Skin epidermis (tissue), 12 donors: ENCODE results near the gene FCGR1A.
"Not testable (repeated sequence)": the region's sequence is repeated elsewhere in the genome, so short reads cannot be mapped to it uniquely, and the experiment has no call there.

Experiments used
- H3K27ac ChIP-seq, 21 experiments: fragments of 200-600 bp; sonication (generic) in 11 of 21; one replicate each; pipeline ENCODE4 v1.5.0; 2020; ENCODE audit warnings: mild to moderate bottlenecking in 3 of 21, inconsistent platforms in 2 of 21, moderate library complexity in 2 of 21
- H3K4me3 ChIP-seq, 7 experiments: fragments of 200-600 bp; sonication (generic) in 2 of 7; one replicate each; pipeline ENCODE4 v1.5.0; 2020; ENCODE audit warnings: inconsistent platforms in 2 of 7, mild to moderate bottlenecking in 2 of 7, moderate library complexity in 1 of 7

FCGR1A gene

DNA sequence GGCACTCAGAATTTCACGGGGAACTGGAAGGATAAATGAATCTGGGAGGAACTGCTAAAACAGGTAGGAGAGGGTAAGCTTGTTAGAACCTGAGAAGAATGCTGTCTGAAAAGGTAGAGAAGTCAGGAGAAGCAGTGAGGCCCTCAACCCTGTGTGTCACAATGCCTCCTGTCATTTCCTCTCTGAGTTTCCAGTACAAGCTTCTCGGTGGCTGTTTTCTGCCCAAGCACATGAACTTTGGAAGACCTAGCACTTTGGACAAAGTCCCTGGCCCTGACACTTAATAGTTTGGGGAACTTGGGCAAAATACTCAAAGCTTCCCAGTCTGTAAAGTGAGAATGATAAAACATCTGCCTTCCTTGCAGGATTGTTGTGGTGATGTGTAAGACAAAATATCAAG is 44.1 kb downstream of the FCGR1A start:
- H3K27ac ChIP-seq, H3K4me3 ChIP-seq: not testable (repeated sequence)

DNA sequence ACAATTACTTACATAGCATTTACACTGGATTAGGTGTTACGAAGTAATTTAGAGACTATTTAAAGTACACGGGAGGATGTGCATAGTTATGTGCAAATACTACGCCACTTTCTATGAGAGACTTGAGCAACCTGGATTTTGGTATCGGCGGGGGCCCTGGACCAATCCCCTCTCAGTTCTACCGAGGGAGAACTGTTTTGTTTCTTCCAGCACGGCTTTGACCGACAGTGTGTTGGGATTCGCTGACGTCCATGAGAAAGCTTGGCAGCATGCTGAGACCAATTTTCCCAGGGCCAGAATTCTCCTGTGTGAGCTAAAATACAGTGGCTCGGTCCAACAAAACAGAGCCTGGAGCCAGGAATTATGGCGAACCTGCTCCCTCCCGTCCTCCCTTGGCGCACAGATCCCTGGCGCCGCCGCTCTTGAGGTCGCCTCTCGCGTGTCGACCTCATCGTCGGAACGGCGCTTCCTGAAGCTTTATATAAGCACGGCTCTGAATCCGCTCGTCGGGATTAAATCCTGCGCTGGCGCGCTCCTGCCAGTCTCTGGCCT is 49.3 kb downstream of the FCGR1A start:
- not testable (repeated sequence) for H3K27ac ChIP-seq, H3K4me3 ChIP-seq

DNA sequence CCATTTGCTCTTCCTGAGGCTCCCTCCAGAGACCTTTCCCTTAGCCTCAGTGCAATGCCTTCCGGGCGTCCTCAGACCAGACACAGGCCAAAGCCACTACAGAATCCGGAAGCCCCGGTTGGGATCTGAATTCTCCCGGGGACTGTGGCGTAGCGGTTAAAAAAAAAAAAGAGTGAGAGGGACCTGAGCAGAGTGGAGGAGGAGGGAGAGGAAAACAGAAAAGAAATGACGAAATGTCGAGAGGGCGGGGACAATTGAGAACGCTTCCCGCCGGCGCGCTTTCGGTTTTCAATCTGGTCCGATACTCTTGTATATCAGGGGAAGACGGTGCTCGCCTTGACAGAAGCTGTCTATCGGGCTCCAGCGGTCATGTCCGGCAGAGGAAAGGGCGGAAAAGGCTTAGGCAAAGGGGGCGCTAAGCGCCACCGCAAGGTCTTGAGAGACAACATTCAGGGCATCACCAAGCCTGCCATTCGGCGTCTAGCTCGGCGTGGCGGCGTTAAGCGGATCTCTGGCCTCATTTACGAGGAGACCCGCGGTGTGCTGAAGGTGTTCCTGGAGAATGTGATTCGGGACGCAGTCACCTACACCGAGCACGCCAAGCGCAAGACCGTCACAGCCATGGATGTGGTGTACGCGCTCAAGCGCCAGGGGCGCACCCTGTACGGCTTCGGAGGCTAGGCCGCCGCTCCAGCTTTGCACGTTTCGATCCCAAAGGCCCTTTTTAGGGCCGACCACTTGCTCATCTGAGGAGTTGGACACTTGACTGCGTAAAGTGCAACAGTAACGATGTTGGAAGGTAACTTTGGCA is 50.0 kb downstream of the FCGR1A start:
- H3K27ac ChIP-seq, H3K4me3 ChIP-seq: not testable (repeated sequence)

DNA sequence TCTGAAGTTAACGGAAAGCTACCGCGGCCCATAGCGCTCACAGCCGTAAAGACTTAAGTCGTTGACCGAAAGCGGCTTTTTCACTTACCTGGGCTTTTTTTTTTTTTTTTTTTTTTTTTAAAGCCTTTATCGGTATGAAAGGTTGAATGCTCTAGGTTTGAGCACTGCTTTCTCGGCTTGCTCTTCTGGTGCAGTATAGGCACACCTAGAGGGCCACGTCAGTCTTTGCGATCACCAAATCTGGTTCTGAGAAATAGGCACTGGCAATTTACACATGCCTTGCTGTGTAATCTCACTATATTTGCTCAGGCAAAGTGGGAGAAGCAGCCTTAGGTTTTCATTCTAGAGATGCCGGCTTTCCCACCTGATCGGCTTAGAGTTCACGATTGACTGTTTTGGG is 50.6 kb downstream of the FCGR1A start:
- H3K27ac ChIP-seq, H3K4me3 ChIP-seq: not testable (repeated sequence)

DNA sequence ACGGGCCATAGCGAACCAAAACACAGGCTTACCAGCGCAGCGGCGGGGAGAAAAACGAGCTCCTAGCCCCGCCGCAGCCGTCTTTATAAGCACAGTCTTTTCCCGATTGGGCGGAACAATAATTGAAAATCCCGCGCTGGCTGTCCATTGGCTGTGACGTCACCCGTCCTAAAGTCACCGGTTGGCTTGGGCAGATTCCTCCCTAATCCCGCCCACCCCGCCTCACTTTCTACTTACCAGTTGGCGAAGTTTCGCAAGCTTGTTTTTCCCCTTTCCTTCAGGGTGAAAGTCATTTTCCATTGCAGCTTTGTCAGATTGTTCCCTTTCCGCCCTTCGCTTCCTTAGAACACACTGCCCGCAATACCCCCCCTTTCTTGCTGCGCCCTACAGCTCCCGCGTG is 58.7 kb downstream of the FCGR1A start:
- H3K4me3 ChIP-seq, result not testable (repeated sequence)

More for the DNA sequence above, 58.7 kb downstream of the FCGR1A start:
- not testable (repeated sequence) for H3K27ac ChIP-seq
